ENCODE measurements around the gene HIVEP2.

DNA sequence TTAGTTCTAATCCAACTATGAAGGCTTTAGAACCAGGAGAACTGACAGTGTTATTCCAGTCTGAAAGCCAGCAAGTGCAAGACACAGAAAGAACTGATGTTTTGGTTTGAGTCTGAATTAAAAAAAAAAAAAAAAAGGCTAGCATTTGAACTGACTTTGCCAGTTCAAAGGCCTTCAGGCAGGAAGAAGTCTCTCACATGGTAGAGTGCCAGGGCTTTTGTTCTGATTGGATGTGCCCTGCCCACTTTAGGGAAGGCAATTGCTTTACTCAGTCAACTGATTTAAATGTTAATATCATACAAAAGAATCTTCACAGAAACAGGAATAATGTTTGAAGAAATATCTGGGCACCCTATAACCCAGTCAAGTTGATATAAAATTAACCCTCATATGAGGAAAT is 212.2 kb downstream of the HIVEP2 start:
- TF ChIP-seq CTCF (conservative IDR thresholded peaks at IDR 0.05; ENCODE audit: low read depth, low read length) (no peak), EZH2 (IDR thresholded peaks at IDR 0.05; ENCODE audit: borderline replicate concordance, low read depth, low read length, poor library complexity, severe bottlenecking) (no peak)

Data from A673 (cell line).